Ascending aorta (tissue), 2 donors: ENCODE data around the gene HLF. TPM values are rescaled to one million over a fixed set of nuclear protein-coding genes. Genes with fewer than 3 reads are reported as not detected.
"Not testable (repeated sequence)": the region's sequence is repeated elsewhere in the genome, so short reads cannot be mapped to it uniquely, and the experiment has no call there.

Experiments
- DNase-seq, 2 donors: peaks; one replicate each; pipeline ENCODE4 v3.0.0-alpha.2; 2019; ENCODE audit warnings: low spot score in 2 of 2
- H3K27ac ChIP-seq, 2 donors: fragments of 200-600 bp; sonication (generic); one replicate each; pipeline ENCODE4 v1.5.1; 2016 to 2017; ENCODE audit warnings: mild to moderate bottlenecking in 1 of 2
- H3K27me3 ChIP-seq: fragments of 200-600 bp; sonication (generic); one replicate; pipeline ENCODE4 v1.5.1; 2017
- H3K36me3 ChIP-seq, 2 donors: fragments of 200-600 bp; sonication (generic); one replicate each; pipeline ENCODE4 v1.5.1; 2016
- H3K4me1 ChIP-seq, 2 donors: fragments of 200-600 bp; sonication (generic); one replicate each; pipeline ENCODE4 v1.5.1; 2016 to 2017; ENCODE audit warnings: mild to moderate bottlenecking in 1 of 2
- H3K4me3 ChIP-seq, 2 donors: fragments of 200-600 bp; sonication (generic); one replicate each; pipeline ENCODE4 v1.5.1; 2016 to 2017; ENCODE audit warnings: mild to moderate bottlenecking in 1 of 2
- H3K9me3 ChIP-seq, 2 donors: fragments of 200-600 bp; sonication (generic); one replicate each; pipeline ENCODE4 v1.5.1; 2016
- intact Hi-C: fragments of 100-400 bp; cut with DNase I; formaldehyde crosslinking; loops from one replicate; pipeline ENCODE4 v1.15.1; 2023
- total RNA-seq: library from RNA; depleted of rRNA; stranded (reverse); fragments of >200 nt; gene quantifications from one replicate; pipeline ENCODE4 v1.1.0, GENCODE V29; 2016
- TF ChIP-seq, protein P1 (sequence below), 3 experiments: fragments of 200-600 bp in 2 of 3; fragments of 450-650 bp in 1 of 3; sonication (generic) in 2 of 3; IDR thresholded peaks; one replicate each; pipeline ENCODE4 v1.5.1; 2016 to 2019; ENCODE audit warnings: antibody characterized with exemption in 3 of 3, mild to moderate bottlenecking in 1 of 3, moderate library complexity in 1 of 3

The HLF gene
- total RNA-seq, 1 donor from 2014 or later = 11.3 TPM

DNA sequence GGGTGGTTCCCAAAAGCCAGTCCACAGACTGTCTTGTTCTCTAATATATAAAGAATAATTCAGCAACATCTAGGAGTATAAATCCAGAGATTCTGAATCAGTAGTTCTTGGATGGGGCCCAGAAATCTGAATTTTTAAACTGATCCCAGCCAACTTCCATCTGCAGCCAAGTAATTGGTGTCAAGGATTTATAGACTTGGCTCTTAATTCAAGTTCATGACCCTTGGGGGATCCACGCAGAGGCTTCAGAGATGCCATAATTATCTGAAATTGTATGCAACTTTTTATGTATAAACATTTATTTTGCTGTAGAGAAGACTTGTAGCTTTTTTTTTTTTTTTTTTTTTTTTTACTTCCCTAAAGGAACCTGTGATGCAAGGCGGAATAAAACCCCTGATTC lies 60.6 kb downstream of the HLF start:
- H3K4me1 ChIP-seq = no peaks in the 10 kb centered on the region
- H3K36me3 ChIP-seq = no peaks in the 10 kb centered on the region
- TF ChIP-seq, protein P1, sequence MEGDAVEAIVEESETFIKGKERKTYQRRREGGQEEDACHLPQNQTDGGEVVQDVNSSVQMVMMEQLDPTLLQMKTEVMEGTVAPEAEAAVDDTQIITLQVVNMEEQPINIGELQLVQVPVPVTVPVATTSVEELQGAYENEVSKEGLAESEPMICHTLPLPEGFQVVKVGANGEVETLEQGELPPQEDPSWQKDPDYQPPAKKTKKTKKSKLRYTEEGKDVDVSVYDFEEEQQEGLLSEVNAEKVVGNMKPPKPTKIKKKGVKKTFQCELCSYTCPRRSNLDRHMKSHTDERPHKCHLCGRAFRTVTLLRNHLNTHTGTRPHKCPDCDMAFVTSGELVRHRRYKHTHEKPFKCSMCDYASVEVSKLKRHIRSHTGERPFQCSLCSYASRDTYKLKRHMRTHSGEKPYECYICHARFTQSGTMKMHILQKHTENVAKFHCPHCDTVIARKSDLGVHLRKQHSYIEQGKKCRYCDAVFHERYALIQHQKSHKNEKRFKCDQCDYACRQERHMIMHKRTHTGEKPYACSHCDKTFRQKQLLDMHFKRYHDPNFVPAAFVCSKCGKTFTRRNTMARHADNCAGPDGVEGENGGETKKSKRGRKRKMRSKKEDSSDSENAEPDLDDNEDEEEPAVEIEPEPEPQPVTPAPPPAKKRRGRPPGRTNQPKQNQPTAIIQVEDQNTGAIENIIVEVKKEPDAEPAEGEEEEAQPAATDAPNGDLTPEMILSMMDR (IDR thresholded peaks at IDR 0.05) = no peak
- no peaks in the 10 kb centered on the region for H3K27me3 ChIP-seq
- no peaks in the 10 kb centered on the region for H3K9me3 ChIP-seq
- H3K4me3 ChIP-seq = no peak overlapping the region
- DNase-seq = no peak
- H3K27ac ChIP-seq = no peak overlapping the region
- intact Hi-C loops = no loop called here

DNA sequence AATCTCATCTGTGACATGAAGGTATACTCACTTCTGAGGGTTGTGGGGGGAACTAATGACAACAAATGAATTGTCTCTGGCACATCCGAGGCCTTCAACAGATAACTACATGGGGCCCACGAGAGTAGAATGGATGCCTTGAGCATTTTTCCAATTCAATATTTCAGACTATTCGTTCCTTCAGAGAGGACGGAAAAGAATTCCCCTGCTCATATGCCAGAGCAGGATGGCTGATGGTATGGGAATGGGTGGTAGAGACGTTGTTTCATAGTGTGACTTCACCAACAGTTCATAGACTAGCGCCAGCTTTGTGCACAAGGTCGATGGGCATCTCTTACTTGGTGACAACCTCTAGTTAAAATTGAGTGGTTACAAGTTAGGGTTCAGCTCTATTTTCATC lies 61.3 kb downstream of the HLF start:
- TF ChIP-seq, protein P1 (IDR thresholded peaks at IDR 0.05) = no peak
- H3K4me3 ChIP-seq = no peak overlapping the region
- no peaks in the 10 kb centered on the region for H3K36me3 ChIP-seq
- H3K9me3 ChIP-seq = no peaks in the 10 kb centered on the region
- no peaks in the 10 kb centered on the region for H3K4me1 ChIP-seq
- no peaks in the 10 kb centered on the region for H3K27me3 ChIP-seq
- intact Hi-C loops = no loop called here
- no peak overlapping the region for H3K27ac ChIP-seq
- no peak for DNase-seq

DNA sequence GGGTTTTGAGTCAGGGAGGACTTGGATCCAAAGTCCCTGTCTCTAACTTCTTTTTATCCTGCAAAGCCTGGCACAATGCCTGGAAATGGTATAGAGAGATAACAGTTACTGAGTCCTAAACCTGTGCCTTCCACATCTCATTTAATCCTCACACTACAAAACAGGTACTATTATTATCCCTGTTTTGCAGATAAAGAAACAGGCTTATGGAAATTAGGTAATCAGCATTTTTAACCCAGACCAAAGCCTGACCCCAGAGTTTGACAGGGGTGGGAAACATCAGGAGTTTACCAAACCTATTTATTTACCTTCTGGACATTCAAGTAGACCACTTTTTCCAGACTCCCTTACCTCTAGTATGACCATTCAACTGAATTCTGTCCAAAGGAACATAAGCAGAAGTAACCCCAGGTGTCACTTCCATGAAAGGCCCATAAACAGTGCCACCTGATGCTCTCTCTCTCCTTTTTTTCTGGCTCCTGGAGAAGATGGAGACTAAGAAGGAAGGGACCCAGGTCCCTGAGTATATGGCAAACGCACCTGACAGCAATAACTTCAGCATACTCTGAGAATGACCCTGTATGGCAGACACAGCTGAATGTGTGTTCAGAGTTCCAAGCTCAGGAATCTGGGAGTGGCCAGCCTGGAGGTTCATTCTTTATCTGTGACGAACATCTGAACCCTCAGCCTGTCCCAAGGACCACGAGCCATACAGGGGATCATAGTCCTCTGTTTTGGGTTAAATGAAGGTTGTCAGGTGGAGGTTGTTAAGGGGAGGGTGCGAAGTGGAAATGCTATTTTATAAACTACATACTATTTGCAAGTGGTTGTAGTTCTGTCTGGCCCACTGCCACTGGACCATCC lies 62.7 kb downstream of the HLF start:
- DNase-seq = no peak

DNA sequence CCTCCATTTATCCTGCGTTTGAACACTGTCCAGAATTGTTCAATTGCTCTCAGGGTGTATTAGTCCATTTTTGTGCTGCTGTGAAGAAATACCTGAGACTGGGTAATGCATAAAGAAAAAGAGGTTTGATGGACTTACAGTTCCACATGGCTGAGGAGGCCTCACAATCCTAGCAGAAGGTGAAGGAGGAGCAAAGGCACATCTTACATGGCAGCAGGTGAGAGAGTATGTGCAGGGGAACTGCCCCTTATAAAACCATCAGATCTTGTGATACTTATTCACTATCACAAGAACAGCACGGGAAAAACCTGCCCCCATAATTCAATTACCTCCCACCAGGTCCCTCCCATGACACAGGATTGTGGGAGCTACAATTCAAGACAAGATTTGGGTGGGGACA lies 63.8 kb downstream of the HLF start:
- H3K9me3 ChIP-seq, H3K36me3 ChIP-seq, H3K27ac ChIP-seq, intact Hi-C loops, DNase-seq, H3K4me3 ChIP-seq, H3K4me1 ChIP-seq, H3K27me3 ChIP-seq: not testable (repeated sequence)

More for the DNA sequence above, 62.7 kb downstream of the HLF start:
- intact Hi-C loops = no loop called here
- Histone ChIP-seq H3K27me3 (no peaks in the 10 kb centered on the region), H3K27ac (no peak overlapping the region), H3K4me1 (no peaks in the 10 kb centered on the region), H3K36me3 (no peaks in the 10 kb centered on the region), H3K9me3 (no peaks in the 10 kb centered on the region), H3K4me3 (no peak overlapping the region)
- TF ChIP-seq, protein P1 (IDR thresholded peaks at IDR 0.05) = no peak

DNA sequence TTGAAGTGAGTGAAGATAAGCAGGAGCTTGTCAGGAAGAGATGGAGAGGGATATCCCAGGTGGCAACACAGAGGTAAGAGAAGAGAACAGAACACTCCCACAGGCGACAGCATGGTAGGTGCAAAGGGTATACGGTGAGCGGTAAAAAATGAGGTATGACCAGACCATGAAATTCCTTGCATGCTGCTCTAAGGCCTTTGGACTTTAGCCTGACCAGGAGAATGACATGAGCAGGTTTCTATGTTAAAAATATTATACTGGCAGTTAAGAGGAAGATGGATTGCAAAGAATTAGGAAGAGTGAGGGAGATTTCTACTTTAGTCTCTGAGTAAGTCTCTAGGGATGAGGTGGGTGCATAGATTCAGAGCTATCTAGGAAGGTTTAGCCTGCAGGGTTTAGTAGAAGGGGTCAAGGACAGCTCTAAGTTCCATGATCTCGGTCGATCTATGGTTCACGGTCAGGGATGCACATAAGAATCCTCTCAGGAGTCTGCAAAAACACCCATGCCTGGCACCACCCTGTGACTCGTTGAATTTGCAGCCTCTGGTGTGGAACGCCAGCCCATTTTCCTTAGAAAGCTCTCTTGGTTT lies 65.7 kb downstream of the HLF start:
- no peak for DNase-seq
- Histone ChIP-seq H3K36me3 (no peaks in the 10 kb centered on the region), H3K9me3 (no peaks in the 10 kb centered on the region), H3K4me1 (no peaks in the 10 kb centered on the region), H3K27ac (no peak overlapping the region), H3K27me3 (no peaks in the 10 kb centered on the region), H3K4me3 (no peak overlapping the region)
- TF ChIP-seq, protein P1 (IDR thresholded peaks at IDR 0.05) = no peak
- intact Hi-C loops = no loop called here

DNA sequence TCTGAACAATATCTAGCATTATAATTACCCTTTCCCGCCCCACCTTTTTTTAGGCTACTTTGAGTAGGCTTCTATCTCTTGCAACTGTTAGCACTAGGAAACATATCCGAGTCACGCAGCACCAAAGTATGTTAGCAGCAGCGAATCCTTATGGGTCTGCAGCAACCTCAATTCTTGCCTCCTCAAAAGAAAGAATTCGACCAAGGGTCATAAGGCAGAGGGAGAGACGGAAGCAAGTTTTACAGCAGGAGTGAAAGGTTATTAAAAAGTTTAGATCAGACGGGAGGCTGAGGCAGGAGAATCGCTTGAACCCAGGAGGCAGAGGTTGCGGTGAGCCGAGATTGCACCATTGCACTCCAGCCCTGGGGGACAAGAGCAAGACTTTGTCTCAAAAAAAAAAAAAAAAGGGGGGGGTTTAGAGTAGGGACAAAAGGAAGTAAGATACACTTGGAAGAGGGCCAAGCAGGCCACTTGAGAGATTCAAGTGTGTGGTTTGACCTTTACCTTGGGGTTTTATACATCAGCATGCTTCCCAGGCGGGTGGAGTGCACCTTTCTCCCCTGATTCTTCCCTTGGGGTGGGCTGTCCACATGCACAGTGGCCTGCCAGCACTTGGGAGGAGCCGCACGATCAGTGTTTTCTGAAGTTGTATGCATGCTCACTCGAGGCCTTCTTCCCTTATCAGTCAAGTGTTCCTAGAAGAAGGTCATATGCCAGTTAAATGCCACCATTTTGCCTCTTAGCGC lies 67.7 kb downstream of the HLF start:
- Histone ChIP-seq H3K4me1 (no peaks in the 10 kb centered on the region), H3K4me3 (no peak overlapping the region), H3K27me3 (no peaks in the 10 kb centered on the region), H3K36me3 (no peaks in the 10 kb centered on the region), H3K27ac (no peak overlapping the region), H3K9me3 (no peaks in the 10 kb centered on the region)
- intact Hi-C loops = no loop called here
- no peak for DNase-seq
- TF ChIP-seq, protein P1 (IDR thresholded peaks at IDR 0.05) = no peak
